GM12892 (cell line): ENCODE data around the gene PCIF1.

Experiments used
- DNase-seq: peaks from one replicate; pipeline ENCODE4 v3.0.0; 2011; ENCODE audit not compliant: insufficient read length
- FAIRE-seq: peaks from 2 replicates; lab custom pipeline; 2011; peaks lifted over from hg19 to GRCh38; lab: Jason Lieb, UNC
- POLR2A ChIP-seq: IDR thresholded peaks from 2 replicates; pipeline ENCODE4 v1.6.1; 2011; ENCODE audit warnings: low read depth, low read length, control low read depth
- POLR2AphosphoS5 ChIP-seq: IDR thresholded peaks from 2 replicates; pipeline ENCODE4 v1.6.1; 2011; ENCODE audit warnings: low read depth, low read length, control low read depth
- TAF1 ChIP-seq: IDR thresholded peaks from 2 replicates; pipeline ENCODE4 v1.6.1; 2011; ENCODE audit warnings: low read depth, mild to moderate bottlenecking, control low read depth, low read length, borderline replicate concordance

PCIF1 gene

GRCh38 chr20:45959956-45960630 is 25.6 kb downstream of the PCIF1 start:
- TF ChIP-seq TAF1 (no peak), POLR2A (no peak), POLR2AphosphoS5 (no peak)
- FAIRE-seq: no peak
- no peak for DNase-seq

DNA sequence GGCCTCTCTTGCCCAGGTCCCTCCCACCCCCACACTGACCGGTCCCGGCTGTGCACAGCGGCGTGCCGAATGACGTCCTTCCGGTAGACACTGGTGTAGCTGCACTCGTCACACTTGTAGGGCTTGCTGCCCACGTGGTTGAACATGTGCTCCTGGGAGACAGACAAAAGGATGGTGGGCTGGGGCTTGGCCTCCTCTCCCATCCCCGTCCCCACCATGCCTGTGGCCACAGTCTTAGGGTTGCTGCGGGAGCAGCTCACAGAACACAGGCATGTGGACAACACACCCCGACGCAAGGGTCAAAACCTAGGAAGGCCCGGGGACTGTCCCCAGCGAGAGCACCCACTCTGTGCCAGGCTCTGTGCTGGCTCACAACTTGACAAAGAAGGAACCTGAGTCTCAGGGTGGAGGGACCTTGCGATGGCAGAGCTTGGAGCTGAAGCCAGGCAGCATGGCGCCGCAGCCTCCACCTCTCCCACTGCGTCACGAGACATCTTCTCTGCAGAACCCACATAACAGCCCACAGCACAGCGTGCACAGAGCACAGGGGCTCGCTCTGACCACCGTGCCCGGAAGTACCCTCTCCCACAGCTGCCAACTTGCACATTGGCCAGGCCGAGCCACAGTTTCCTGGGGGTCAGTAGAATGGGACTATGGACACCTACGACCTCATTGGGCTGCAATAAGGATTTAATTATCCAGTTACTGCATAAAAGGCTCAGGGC is 27.7 kb downstream of the PCIF1 start:
- TF ChIP-seq TAF1 (no peak), POLR2AphosphoS5 (no peak), POLR2A (peak; percentile 41; the same call in 1 of the 2 replicates)
- DNase-seq (no peak), FAIRE-seq (no peak)

DNA sequence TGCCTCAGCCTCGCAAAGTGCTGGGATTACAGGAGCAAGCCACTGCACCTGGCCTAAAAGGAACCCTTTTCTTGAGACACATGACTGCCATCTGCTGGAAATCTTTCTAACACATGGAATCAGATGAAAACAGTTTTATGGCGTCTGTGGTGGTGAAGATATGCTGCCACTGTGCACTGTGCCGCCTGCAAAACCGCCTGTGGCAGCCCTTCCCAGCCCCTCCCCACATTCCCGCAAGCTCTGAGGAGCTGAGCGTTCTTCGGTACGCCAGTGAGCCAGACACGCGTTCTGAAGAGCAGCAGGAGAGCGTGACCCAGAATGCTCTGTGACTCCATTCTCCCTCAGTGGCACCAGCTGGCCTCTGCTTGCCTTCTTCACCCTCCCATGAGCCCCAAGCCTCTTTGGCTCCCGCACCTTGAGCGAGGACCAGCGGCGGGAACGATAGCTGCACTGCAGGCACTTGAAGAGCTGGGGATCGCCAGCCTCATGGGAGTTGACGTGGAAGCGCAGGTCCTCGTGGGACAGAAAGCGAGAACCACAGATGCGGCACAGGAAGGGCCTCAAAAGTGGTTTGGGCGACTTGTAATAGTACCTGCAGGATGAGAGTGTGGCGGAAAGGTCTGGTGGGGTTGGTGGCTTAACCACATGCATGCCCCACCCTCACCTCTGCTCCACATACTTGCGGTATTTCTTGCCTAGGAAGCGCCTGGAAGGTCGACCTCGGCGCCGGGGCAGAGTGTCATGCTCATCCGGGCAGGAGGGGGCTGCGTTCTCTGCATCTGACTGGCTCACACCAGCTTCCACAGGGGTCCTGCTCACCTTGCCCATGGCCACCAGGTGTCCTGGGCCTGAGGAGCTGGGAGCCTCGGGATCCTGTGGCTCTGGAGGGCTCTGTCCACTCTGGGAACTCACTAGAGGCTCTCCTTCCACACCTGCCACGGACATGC is 28.8 kb downstream of the PCIF1 start:
- TF ChIP-seq POLR2A (no peak), TAF1 (no peak), POLR2AphosphoS5 (no peak)
- DNase-seq: no peak
- no peak for FAIRE-seq

GRCh38 chr20:45964006-45964400 is 29.5 kb downstream of the PCIF1 start:
- no peak for FAIRE-seq
- TF ChIP-seq TAF1 (no peak), POLR2AphosphoS5 (no peak; the same call in 1 of the 2 replicates), POLR2A (no peak)
- DNase-seq: no peak

DNA sequence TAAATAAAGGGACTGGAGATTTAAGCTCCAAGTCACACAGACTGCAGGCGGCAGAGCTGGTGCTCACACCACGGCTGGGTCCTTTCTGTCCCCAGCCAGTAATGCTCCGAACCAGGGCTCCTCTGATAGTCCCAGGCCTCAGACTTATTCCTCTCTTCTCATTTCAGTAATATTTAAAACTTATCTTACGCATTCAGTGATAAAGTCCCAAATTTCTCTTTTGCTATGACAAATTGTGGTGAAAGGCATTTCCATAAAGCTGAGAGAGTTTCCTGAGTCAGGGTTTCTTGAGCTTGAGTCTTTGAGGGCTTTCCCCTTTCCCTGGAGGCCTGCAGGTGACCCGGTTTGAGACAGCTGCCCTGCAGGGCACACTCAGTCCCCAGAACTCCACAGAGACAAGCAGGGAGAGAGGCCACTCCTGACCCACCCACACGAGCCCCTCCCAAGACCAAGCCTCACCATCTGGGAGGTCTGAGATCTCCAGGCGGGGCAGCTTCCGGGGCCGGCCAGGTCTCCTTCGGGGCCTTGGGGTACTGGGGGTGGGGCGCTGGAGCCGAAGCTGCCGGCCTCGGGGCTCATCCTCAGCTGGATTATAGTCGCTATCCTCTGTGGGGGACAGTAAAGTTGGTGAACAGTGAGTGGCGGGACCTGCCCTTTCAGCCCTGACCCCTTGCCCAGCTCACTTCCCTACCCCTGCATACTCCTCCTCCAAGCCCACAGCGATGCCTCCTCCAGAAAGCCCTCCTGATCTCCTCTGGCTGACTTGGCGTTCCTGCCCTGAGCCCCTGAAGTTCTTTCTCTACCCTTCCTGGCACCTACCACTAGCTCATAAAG is 30.9 kb downstream of the PCIF1 start:
- no peak for FAIRE-seq
- DNase-seq: no peak
- no peak for TF ChIP-seq POLR2AphosphoS5
- TF ChIP-seq TAF1: no peak
- TF ChIP-seq POLR2A: no peak

GRCh38 chr20:45967551-45968080 is 33.1 kb downstream of the PCIF1 start:
- no peak for FAIRE-seq
- DNase-seq: no peak
- TF ChIP-seq POLR2A (no peak), POLR2AphosphoS5 (no peak), TAF1 (no peak)

DNA sequence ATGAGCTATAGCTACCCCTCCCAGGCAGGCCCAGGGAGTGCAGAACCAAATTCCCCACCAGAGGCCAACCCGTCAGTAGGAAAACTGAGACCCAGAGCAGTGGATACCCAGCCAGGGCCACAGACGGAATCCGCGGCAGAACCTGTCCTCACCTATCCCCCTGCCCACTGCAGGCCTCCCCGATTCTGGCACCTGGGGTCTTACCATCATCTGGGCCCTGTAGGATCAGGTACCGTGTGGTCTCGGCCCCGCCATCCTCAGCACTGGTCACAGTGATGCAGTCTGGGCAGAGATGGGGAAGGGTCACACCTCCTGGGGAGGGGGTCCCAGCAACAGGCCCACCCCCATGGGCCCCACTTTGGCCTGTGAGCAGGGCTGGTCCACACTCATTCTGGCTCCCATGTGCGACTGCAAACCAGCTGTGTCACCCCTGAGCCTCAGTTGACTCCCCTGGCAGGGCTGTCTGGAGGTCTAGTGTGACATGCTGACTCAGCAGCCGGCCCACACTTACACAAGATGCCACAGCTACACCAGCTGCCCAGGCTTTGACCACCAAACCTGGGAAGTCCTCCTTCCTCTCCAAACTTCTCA is 33.7 kb downstream of the PCIF1 start:
- TF ChIP-seq POLR2AphosphoS5 (no peak), TAF1 (no peak), POLR2A (no peak; the same call in 1 of the 2 replicates)
- FAIRE-seq (no peak), DNase-seq (no peak)

GRCh38 chr20:45968801-45969711 is 34.6 kb downstream of the PCIF1 start:
- TF ChIP-seq POLR2AphosphoS5 (no peak), TAF1 (no peak), POLR2A (no peak)
- FAIRE-seq: no peak

More at GRCh38 chr20:45968801-45969711, 34.6 kb downstream of the PCIF1 start:
- DNase-seq: no peak
